GM23248 (cell line): ENCODE measurements around the gene PRPSAP1. TPM values are rescaled to one million over a fixed set of nuclear protein-coding genes. Genes with fewer than 3 reads are reported as not detected.

ENCODE experiments used
- DNase-seq: peaks from one replicate; pipeline ENCODE4 v3.0.0-alpha.2; 2015
- H2AFZ ChIP-seq: fragments of 200-600 bp; sonication (generic); 2 replicates; pipeline ENCODE4 v1.6.1; 2016; ENCODE audit warnings: antibody characterized with exemption
- H3F3A ChIP-seq: fragments of 200-600 bp; sonication (generic); 2 replicates; pipeline ENCODE4 v1.6.1; 2016; ENCODE audit warnings: mild to moderate bottlenecking, antibody characterized with exemption, mixed run types; ENCODE audit not compliant: insufficient read depth
- H3K27ac ChIP-seq: fragments of 200-600 bp; sonication (generic); 2 replicates; pipeline ENCODE4 v1.5.1; 2016; ENCODE audit warnings: mild to moderate bottlenecking
- H3K27me3 ChIP-seq: fragments of 200-600 bp; sonication (generic); replicated peaks from 2 replicates; pipeline ENCODE4 v1.6.1; 2016; ENCODE audit warnings: mild to moderate bottlenecking; ENCODE audit not compliant: insufficient read depth
- H3K36me3 ChIP-seq: fragments of 200-600 bp; sonication (generic); 2 replicates; pipeline ENCODE4 v1.6.1; 2016; ENCODE audit warnings: low read depth, mild to moderate bottlenecking
- H3K4me1 ChIP-seq: fragments of 200-600 bp; sonication (generic); 2 replicates; pipeline ENCODE4 v1.6.1; 2016; ENCODE audit warnings: mild to moderate bottlenecking; ENCODE audit not compliant: insufficient read depth
- H3K4me2 ChIP-seq: fragments of 200-600 bp; sonication (generic); one replicate; pipeline ENCODE4 v1.6.1; 2016; ENCODE audit warnings: mild to moderate bottlenecking; ENCODE audit not compliant: unreplicated experiment
- H3K4me3 ChIP-seq: fragments of 200-600 bp; sonication (generic); 2 replicates; pipeline ENCODE4 v1.5.1; 2016; ENCODE audit warnings: mild to moderate bottlenecking
- H3K79me2 ChIP-seq: fragments of 200-600 bp; sonication (generic); 2 replicates; pipeline ENCODE4 v1.6.1; 2016; ENCODE audit warnings: mild to moderate bottlenecking; ENCODE audit not compliant: insufficient read depth
- H3K9ac ChIP-seq: fragments of 200-600 bp; sonication (generic); 2 replicates; pipeline ENCODE4 v1.6.1; 2016; ENCODE audit warnings: mild to moderate bottlenecking
- H3K9me2 ChIP-seq: fragments of 200-600 bp; sonication (generic); 2 replicates; pipeline ENCODE4 v1.6.1; 2016; ENCODE audit warnings: mixed run types, mild to moderate bottlenecking, moderate library complexity; ENCODE audit not compliant: insufficient read depth
- H3K9me3 ChIP-seq: fragments of 200-600 bp; sonication (generic); one replicate; pipeline ENCODE4 v1.6.1; 2017; ENCODE audit warnings: low read depth
- H4K20me1 ChIP-seq: fragments of 200-600 bp; sonication (generic); 2 replicates; pipeline ENCODE4 v1.6.0; 2016; ENCODE audit not compliant: insufficient read depth
- EZH2 ChIP-seq: fragments of 200-600 bp; sonication (generic); IDR thresholded peaks from 2 replicates; pipeline ENCODE4 v1.6.1; 2018; ENCODE audit warnings: antibody characterized with exemption, mild to moderate bottlenecking; ENCODE audit not compliant: insufficient read depth, poor library complexity, severe bottlenecking
- EZH2phosphoT487 ChIP-seq: fragments of 200-600 bp; sonication (generic); IDR thresholded peaks from 2 replicates; pipeline ENCODE4 v1.6.1; 2018; ENCODE audit warnings: antibody characterized with exemption, moderate library complexity, mild to moderate bottlenecking, low read depth; ENCODE audit not compliant: insufficient read depth
- WGBS, 2 experiments: methylation state at CpG; one replicate each; pipeline ENCODE4 v1.1.6; 2015 to 2017; ENCODE audit warnings: low lambda C conversion rate in 2 of 2, low coverage in 1 of 2; ENCODE audit errors: missing lambda C conversion rate in 2 of 2; 5-methylcytosine and 5-hydroxymethylcytosine counted together
- in situ Hi-C: fragments of 300-500 bp; cut with MboI; formaldehyde crosslinking; loops from 2 replicates; pipeline ENCODE4 v1.15.0; 2020
- polyA plus RNA-seq: library from polyadenylated mRNA; unstranded; fragments of >200 nt; fragmentation: Nextera tagmentation; extraction: Ambion mirVana; gene quantifications from 2 replicates; pipeline ENCODE4 v1.2.1, GENCODE V29; 2016
- total RNA-seq: library from RNA; depleted of rRNA; stranded (reverse); fragments of >200 nt; shearing (Covaris generic); gene quantifications from 2 replicates; pipeline ENCODE4 v1.2.3, GENCODE V29; 2014

PRPSAP1 gene
- total and polyA plus RNA-seq, 2 experiments from 2014 or later, result 53.2 to 56.5 TPM

GRCh38 chr17:76314392-76315227 lies 39.1 kb downstream of the PRPSAP1 start:
- no peaks in the 10 kb centered on the region for H3K79me2 ChIP-seq
- no peak overlapping the region for H3K9ac ChIP-seq
- 85 to 93% methylated on average over 14 to 15 of the region's 15 CpGs for WGBS, 2 experiments
- no peak overlapping the region for H3K27ac ChIP-seq
- H3K4me1 ChIP-seq, result no peaks in the 10 kb centered on the region
- no peaks in the 10 kb centered on the region for H3K27me3 ChIP-seq
- DNase-seq, result no peak
- no peaks in the 10 kb centered on the region for H3K9me3 ChIP-seq
- H3K36me3 ChIP-seq, result peaks cover 12% of the 10 kb centered on the region; the same call in 1 of the 2 replicates
- H2AFZ ChIP-seq, result no peak overlapping the region
- peaks cover 7% of the 10 kb centered on the region; the same call in 1 of the 2 replicates for H3F3A ChIP-seq
- H3K4me2 ChIP-seq, result no peak overlapping the region
- peaks cover 3% of the 10 kb centered on the region; the same call in 1 of the 2 replicates for H4K20me1 ChIP-seq
- TF ChIP-seq EZH2phosphoT487, result no peak
- no peak for TF ChIP-seq EZH2
- no peak overlapping the region for H3K4me3 ChIP-seq
- in situ Hi-C loops, result no loop called here
- H3K9me2 ChIP-seq, result no peaks in the 10 kb centered on the region

GRCh38 chr17:76312735-76313134 lies 41.0 kb downstream of the PRPSAP1 start:
- Histone ChIP-seq H3K27ac (no peak overlapping the region), H3K4me3 (no peak overlapping the region), H3K9ac (no peak overlapping the region), H4K20me1 (peaks cover 3% of the 10 kb centered on the region; the same call in 1 of the 2 replicates), H3K27me3 (no peaks in the 10 kb centered on the region), H3K4me1 (no peaks in the 10 kb centered on the region), H2AFZ (no peak overlapping the region), H3K4me2 (no peak overlapping the region), H3K36me3 (peaks cover 12% of the 10 kb centered on the region; the same call in 1 of the 2 replicates), H3K9me3 (no peaks in the 10 kb centered on the region), H3K79me2 (no peaks in the 10 kb centered on the region), H3K9me2 (no peaks in the 10 kb centered on the region), H3F3A (peaks cover 7% of the 10 kb centered on the region; the same call in 1 of the 2 replicates)
- 94 to 95% methylated on average over 9 of the region's 9 CpGs for WGBS, 2 experiments
- DNase-seq, result no peak
- no peak for TF ChIP-seq EZH2phosphoT487
- no peak for TF ChIP-seq EZH2
- in situ Hi-C loops, result no loop called here

DNA sequence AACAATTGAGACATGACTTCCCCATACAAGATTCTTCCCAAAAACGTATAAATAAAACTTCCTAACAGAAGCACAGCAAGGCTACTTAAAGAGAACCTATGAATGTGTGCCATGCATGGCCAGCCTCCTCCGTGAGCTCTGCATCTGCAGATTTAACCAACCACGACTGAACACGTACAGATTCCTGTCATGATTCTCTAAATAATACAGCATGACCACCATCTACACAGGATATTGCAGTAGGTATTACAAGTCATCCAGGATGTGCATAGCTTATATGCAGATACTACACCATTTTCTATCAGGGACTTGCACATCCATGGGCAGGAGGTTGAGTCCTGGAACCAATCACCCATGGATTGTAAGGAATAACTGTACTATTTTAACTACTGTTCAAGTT lies 44.3 kb downstream of the PRPSAP1 start:
- in situ Hi-C loops, result no loop called here
- Histone ChIP-seq H3K27me3 (no peaks in the 10 kb centered on the region), H2AFZ (no peak overlapping the region), H3K36me3 (peaks cover 12% of the 10 kb centered on the region; the same call in 1 of the 2 replicates), H3K9ac (no peak overlapping the region), H3F3A (peaks cover 7% of the 10 kb centered on the region; the same call in 1 of the 2 replicates), H3K4me3 (no peak overlapping the region), H3K79me2 (no peaks in the 10 kb centered on the region), H3K4me1 (no peaks in the 10 kb centered on the region), H3K27ac (no peak overlapping the region), H4K20me1 (peaks cover under 1% of the 10 kb centered on the region; the same call in 1 of the 2 replicates), H3K9me3 (no peaks in the 10 kb centered on the region), H3K4me2 (no peak overlapping the region), H3K9me2 (no peaks in the 10 kb centered on the region)
- WGBS, 2 experiments, result 73 to 79% methylated on average over 4 of the region's 4 CpGs
- DNase-seq, result no peak
- no peak for TF ChIP-seq EZH2
- no peak for TF ChIP-seq EZH2phosphoT487

DNA sequence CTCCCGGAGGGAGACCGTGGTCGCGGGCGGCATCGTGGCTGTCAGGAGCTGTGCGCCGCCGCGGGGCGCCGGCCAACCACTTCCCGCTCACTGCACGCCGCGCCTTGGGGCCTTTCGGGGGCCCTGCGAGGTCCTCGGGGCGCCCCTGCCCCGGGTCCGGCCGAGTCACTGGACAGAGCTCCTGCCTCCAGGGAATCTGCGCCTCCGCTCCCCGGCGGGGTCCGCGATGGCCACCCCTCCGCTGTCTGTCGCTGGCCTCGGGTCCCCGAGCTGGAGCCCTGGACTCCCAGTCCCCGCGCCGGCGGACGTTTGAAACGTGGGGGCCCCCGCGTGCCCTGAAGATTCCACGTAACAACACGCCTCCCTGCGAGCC lies 45.8 kb downstream of the PRPSAP1 start, which contains the start of gene QRICH2:
TSS of gene QRICH2 (minus strand) at position 311 of the 373 bp plus-strand sequence. CDS start at position 33, 278 bp downstream.
- peaks cover 6% of the 10 kb centered on the region; the same call in 1 of the 2 replicates for H3K36me3 ChIP-seq

More for the DNA sequence above, 45.8 kb downstream of the PRPSAP1 start, which contains the start of gene QRICH2:
- H3K9me3 ChIP-seq, result no peaks in the 10 kb centered on the region
- no peaks in the 10 kb centered on the region for H3K79me2 ChIP-seq
- no peaks in the 10 kb centered on the region for H3K4me1 ChIP-seq
- no peak within 1 kb of the TSS for H3K4me3 ChIP-seq
- no peak within 1 kb of the TSS for H2AFZ ChIP-seq
- H3K27me3 ChIP-seq, result no peaks in the 10 kb centered on the region
- 97 to 99% methylated on average over 14 to 42 of the region's 44 CpGs for WGBS, 2 experiments
- H3K9ac ChIP-seq, result no peak within 1 kb of the TSS
- no peaks in the 10 kb centered on the region for H3K9me2 ChIP-seq
- no peak for DNase-seq
- no peak within 1 kb of the TSS for H3K4me2 ChIP-seq
- H4K20me1 ChIP-seq, result no peaks in the 10 kb centered on the region
- TF ChIP-seq EZH2phosphoT487 (no peak), EZH2 (no peak)
- in situ Hi-C loops, result no loop called here
- H3K27ac ChIP-seq, result no peak within 1 kb of the TSS
- H3F3A ChIP-seq, result peaks cover 7% of the 10 kb centered on the region; the same call in 1 of the 2 replicates
